ENCODE measurements around the gene MCM3AP. TPM values are rescaled to one million over a fixed set of nuclear protein-coding genes. Genes with fewer than 3 reads are reported as not detected.
"Not testable (repeated sequence)": the region's sequence is repeated elsewhere in the genome, so short reads cannot be mapped to it uniquely, and the experiment has no call there.

MCM3AP gene
- total RNA-seq, 2 donors from 2014 or later, result 120 to 121 TPM

DNA sequence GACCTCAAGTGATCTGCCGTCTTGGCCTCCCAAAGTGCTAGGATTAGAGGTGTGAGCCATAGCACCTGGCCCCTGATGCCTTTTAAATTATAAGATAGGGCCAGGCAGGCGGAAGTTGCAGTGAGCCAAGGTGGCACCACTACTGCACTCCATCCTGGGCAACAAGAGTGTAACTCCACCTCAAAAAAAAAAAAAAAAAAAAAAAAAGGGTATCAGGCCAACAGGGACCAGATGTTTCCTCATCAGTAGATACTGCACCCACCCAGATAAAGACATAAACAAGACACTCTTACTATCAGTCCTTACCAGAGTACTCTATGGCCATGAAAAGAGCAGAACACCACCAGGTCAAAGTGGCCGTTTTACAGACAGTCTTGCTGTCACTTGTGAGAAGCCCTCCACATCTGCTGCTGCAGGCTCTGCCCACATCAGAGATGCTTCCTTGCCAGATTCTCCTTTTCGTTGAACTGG lies 35.0 kb upstream of the MCM3AP start:
- no peak for DNase-seq
- Mint-ChIP-seq H3K36me3 (ENCODE audit: insufficient read depth in 2 of 2) (peaks cover 10 to 21% of the 10 kb centered on the region in 2 donors), H3K9me3 (no peaks in the 10 kb centered on the region), H3K4me3 (peak overlapping the region; percentile 53 to 98), H3K27me3 (ENCODE audit: low read depth) (no peaks in the 10 kb centered on the region), H3K4me1 (ENCODE audit: low read depth) (peaks cover 23% of the 10 kb centered on the region), H3K27ac (no peak overlapping the region)
- ATAC-seq (replicated peaks in 1 of 2), result no peak

DNA sequence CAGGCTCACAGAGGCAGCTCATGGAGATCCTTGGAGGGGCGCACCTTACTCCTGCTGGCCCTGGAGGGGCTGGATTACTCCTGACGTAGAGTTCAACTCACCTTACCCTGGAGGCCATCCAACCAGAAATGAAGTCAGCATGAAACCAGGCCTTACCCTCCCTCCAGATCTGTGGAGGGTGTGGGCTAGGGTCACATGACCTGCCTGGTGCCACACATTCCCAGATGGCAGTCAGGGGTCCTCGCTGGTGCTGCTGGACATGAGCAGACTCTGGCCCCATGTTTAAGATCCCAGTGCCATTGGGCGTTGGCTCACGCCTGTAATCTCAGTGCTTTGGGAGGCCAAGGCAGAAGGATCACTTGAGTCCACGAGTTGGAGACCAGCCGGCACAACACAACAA lies 33.8 kb upstream of the MCM3AP start:
- H3K36me3 Mint-ChIP-seq (ENCODE audit: insufficient read depth in 2 of 2), result peaks cover 10 to 21% of the 10 kb centered on the region in 2 donors
- no peak for ATAC-seq (replicated peaks in 1 of 2)
- H3K4me3 Mint-ChIP-seq, result no peak overlapping the region
- H3K27ac Mint-ChIP-seq, result no peak overlapping the region
- no peaks in the 10 kb centered on the region for H3K27me3 Mint-ChIP-seq (ENCODE audit: low read depth)
- H3K9me3 Mint-ChIP-seq, result no peaks in the 10 kb centered on the region
- DNase-seq, result no peak
- peaks cover 21% of the 10 kb centered on the region for H3K4me1 Mint-ChIP-seq (ENCODE audit: low read depth)

DNA sequence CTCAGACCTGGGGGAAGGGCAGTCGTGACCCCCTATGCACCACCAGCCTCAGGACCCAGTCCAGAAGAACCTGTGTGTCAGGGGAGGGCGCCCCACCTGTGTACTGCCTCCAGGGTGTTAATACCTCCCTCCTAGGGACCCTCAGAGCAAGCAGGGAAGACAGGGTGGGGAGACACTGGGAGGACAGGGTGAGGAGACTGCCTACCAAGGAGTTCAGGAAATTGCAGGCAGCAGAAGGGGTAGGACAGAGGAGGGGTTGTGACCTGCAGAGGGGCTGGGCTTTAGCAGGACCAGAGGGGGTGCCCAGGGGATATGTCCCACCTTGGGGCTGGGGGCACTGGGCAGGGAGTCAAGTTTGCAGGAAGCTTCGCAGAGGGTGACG lies 33.0 kb upstream of the MCM3AP start:
- H3K4me1 Mint-ChIP-seq (ENCODE audit: low read depth), result peaks cover 21% of the 10 kb centered on the region
- no peak overlapping the region for H3K27ac Mint-ChIP-seq
- H3K27me3 Mint-ChIP-seq (ENCODE audit: low read depth), result no peaks in the 10 kb centered on the region
- DNase-seq (no peak), ATAC-seq (replicated peaks in 1 of 2) (no peak)
- H3K4me3 Mint-ChIP-seq, result no peak overlapping the region
- peaks cover 10 to 19% of the 10 kb centered on the region in 2 donors for H3K36me3 Mint-ChIP-seq (ENCODE audit: insufficient read depth in 2 of 2)
- no peaks in the 10 kb centered on the region for H3K9me3 Mint-ChIP-seq

DNA sequence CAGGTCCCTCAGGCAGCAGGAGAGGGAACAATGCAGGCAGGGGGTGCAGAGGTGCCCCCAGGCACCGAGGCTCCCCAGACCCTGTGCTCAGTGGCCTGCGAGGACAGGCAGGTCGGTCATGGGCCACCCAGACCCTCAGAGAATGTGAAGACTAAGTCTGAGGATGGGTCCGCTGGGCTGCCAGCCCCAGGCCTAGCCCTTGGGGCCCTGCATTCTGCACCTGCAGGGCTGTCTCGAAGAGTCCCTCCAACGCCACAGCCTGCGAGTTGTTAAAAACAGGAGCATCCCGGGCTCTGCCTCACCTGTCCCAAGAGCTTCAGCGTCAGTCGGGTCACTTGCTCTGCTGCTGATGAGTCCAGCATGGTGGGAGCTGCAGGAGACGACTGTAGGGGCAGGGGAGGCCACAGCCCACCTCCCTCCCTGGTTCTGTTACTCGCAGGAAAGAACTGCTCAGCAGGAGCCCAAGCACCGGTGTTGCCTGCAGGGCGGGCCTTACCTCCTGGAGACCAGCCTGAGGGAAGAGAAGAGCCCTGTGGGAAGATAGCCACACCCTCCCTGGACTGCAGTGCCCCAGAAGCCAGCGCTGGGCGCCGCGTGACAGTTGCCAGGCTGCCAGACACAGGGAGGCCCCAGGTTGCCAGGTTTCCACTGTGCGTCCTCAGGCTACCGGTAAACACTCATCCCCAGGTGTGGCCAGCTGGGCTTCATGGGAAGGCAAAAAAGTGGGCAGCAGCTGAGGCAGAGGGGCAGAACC lies 32.5 kb upstream of the MCM3AP start:
- DNase-seq (no peak), ATAC-seq (replicated peaks in 1 of 2) (no peak)
- Mint-ChIP-seq H3K4me1 (ENCODE audit: low read depth) (peaks cover 21% of the 10 kb centered on the region), H3K27me3 (ENCODE audit: low read depth) (no peaks in the 10 kb centered on the region), H3K4me3 (no peak overlapping the region), H3K9me3 (no peaks in the 10 kb centered on the region), H3K27ac (no peak overlapping the region), H3K36me3 (ENCODE audit: insufficient read depth in 2 of 2) (peaks cover 10 to 15% of the 10 kb centered on the region in 2 donors)

DNA sequence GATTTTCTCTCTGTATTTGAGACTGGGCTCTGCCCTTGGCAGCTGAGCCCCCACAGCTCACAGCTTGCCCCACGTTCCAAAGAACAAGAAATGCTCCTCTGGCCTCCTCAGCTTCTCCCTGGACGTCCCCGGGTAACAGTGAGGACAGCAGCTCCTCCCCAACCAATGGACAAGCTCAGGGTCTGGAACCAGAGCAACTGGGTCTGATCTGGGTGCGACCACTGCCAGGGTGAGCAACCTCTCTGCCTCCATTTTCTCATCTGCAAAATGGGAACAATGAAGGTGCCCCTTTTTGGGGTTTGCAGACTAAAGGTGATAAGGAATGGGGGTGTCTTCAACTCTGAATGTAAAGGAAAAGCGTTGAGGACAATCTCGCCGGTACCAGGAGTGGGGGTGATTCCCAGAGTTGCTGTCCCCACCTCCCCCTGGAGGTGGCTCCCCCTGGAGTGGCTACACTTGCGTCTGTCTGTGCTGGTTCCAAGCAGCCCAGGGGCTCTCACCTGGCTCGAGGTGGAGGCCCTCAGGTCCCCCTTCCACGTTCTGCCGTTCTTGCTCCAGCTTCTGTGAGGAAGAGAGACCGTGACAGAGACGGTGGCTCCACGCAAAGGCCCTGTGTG lies 31.4 kb upstream of the MCM3AP start:
- no peak for DNase-seq
- no peak overlapping the region for H3K4me3 Mint-ChIP-seq
- H3K4me1 Mint-ChIP-seq (ENCODE audit: low read depth), result peaks cover 17% of the 10 kb centered on the region
- no peaks in the 10 kb centered on the region for H3K27me3 Mint-ChIP-seq (ENCODE audit: low read depth)
- no peaks in the 10 kb centered on the region for H3K9me3 Mint-ChIP-seq
- H3K27ac Mint-ChIP-seq, result no peak overlapping the region
- peaks cover 6 to 11% of the 10 kb centered on the region in 2 donors for H3K36me3 Mint-ChIP-seq (ENCODE audit: insufficient read depth in 2 of 2)
- ATAC-seq (replicated peaks in 1 of 2), result no peak

DNA sequence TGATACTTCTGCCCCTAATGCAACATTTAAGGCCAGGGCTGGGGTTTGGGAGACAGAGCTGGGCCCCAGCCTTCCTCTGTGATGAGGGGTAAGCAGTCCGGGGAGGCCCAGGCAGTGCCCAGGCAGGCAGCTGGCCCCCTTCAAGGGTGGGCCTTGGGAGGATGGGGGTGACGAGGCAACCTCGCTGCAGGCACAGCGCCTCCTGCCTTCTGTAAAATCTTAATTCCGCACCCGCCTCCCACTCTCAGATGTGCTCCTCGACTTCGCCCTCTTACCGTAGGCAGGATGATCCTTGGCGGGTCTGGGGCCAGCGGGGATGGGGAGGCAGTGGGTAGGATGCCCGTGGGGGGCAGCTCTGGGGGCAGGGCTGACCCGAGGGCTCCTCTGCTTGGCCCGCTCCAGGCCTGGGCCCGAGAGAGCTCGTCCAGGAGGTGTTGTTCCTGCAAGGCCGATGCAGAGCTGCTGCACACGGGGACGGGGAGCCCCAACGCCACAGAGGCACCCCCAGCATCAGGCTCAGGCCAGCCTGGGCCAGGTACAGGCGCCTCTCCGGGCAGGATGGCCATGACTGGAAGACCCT lies 29.1 kb upstream of the MCM3AP start:
- no peaks in the 10 kb centered on the region for H3K27me3 Mint-ChIP-seq (ENCODE audit: low read depth)
- DNase-seq, result no peak

DNA sequence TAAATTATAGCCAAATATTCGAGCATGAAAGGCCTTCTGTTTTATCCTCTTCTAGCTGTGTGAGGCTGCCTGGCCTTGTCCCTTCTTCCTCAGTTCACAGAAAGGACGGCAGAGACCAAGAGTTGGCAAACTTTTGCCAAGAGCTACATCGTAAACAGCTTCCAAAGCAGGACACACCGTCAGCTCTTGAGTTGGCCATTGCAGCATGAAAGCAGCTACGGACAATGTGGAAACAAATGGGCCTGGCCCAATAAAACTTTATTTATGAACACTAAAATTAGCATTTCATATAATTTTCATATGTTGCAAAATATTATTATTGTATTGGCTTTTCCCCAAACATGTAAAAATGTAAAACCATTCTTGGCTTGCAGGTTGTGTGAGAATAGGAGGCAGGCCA lies 27.5 kb upstream of the MCM3AP start:
- no peak overlapping the region for H3K4me3 Mint-ChIP-seq
- no peaks in the 10 kb centered on the region for H3K9me3 Mint-ChIP-seq
- peaks cover 7 to 11% of the 10 kb centered on the region in 2 donors for H3K36me3 Mint-ChIP-seq (ENCODE audit: insufficient read depth in 2 of 2)
- H3K27me3 Mint-ChIP-seq (ENCODE audit: low read depth), result no peaks in the 10 kb centered on the region
- DNase-seq, result no peak
- no peaks in the 10 kb centered on the region for H3K4me1 Mint-ChIP-seq (ENCODE audit: low read depth)
- ATAC-seq (replicated peaks in 1 of 2), result no peak
- no peak overlapping the region for H3K27ac Mint-ChIP-seq

More for the DNA sequence above, 29.1 kb upstream of the MCM3AP start:
- H3K27ac Mint-ChIP-seq, result no peak overlapping the region
- H3K4me1 Mint-ChIP-seq (ENCODE audit: low read depth), result no peaks in the 10 kb centered on the region
- H3K4me3 Mint-ChIP-seq, result no peak overlapping the region
- ATAC-seq (replicated peaks in 1 of 2), result no peak
- no peaks in the 10 kb centered on the region for H3K9me3 Mint-ChIP-seq
- peaks cover 7 to 9% of the 10 kb centered on the region in 2 donors for H3K36me3 Mint-ChIP-seq (ENCODE audit: insufficient read depth in 2 of 2)

DNA sequence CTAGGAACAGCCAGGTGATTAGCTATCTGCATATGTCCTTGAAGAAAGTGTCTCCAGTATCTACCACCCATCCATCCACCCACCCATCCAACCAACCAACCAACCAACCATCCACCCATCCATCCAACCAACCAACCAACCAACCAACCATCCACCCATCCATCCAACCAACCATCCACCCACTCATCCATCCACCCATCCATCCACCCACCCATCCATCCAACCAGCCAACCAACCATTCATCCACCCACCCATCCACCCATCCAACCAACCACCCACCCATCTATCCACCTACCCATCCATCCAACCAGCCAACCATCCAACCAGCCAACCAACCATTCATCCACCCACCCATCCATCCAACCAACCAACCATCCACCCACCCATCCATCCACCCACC lies 26.2 kb upstream of the MCM3AP start:
- Mint-ChIP-seq H3K27ac (no peak overlapping the region), H3K9me3 (no peaks in the 10 kb centered on the region), H3K4me3 (no peak overlapping the region), H3K4me1 (ENCODE audit: low read depth) (no peaks in the 10 kb centered on the region), H3K27me3 (ENCODE audit: low read depth) (no peaks in the 10 kb centered on the region), H3K36me3 (ENCODE audit: insufficient read depth in 2 of 2) (peaks cover 7 to 18% of the 10 kb centered on the region in 2 donors)
- DNase-seq (no peak), ATAC-seq (replicated peaks in 1 of 2) (no peak)

DNA sequence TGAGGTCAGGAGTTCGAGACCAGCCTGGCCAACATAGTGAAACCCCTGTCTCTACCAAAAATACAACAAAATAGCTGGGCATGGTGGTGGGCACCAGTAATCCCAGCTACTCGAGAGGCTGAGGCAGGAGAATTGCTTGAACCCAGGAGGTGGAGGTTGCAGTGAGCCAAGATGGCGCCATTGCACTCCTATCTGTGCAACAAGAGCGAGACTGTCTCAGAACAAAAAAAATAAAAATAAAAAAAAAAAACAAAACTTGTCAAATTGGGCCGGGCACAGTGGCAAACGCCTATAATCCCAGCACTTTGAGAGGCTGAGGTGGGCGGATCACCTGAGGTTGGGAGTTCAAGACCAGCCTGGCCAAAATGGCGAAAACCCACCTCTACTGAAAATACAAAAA lies 24.8 kb upstream of the MCM3AP start:
- not testable (repeated sequence) for H3K4me1 Mint-ChIP-seq (ENCODE audit: low read depth); ATAC-seq (replicated peaks in 1 of 2); H3K27me3 Mint-ChIP-seq (ENCODE audit: low read depth); H3K9me3 Mint-ChIP-seq; DNase-seq; H3K27ac Mint-ChIP-seq; H3K4me3 Mint-ChIP-seq
- H3K36me3 Mint-ChIP-seq (ENCODE audit: insufficient read depth in 2 of 2), result peaks cover 5 to 20% of the 10 kb centered on the region in 2 donors

DNA sequence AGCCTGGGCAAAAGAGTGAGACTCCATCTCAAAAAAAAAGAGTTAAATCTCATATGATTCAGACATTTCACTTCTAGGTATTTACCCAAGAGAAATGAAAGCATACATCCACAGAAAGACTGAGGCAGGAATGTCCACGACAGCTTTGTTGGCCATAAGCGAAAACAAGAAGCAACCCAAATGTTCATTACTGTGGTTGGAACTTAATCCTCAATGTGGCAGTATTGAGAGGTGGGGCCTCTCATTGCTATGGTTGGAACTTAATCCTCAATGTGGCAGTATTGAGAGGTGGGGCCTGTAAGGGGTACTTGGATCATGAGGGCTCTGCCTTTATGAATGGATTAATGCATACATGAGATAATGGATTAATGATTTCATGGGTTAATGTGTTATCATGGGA lies 23.0 kb upstream of the MCM3AP start:
- ATAC-seq (replicated peaks in 1 of 2), result no peak
- Mint-ChIP-seq H3K4me1 (ENCODE audit: low read depth) (no peaks in the 10 kb centered on the region), H3K4me3 (no peak overlapping the region), H3K9me3 (no peaks in the 10 kb centered on the region), H3K27ac (no peak overlapping the region), H3K36me3 (ENCODE audit: insufficient read depth in 2 of 2) (peaks cover 10 to 28% of the 10 kb centered on the region in 2 donors), H3K27me3 (ENCODE audit: low read depth) (no peaks in the 10 kb centered on the region)
- DNase-seq, result no peak

DNA sequence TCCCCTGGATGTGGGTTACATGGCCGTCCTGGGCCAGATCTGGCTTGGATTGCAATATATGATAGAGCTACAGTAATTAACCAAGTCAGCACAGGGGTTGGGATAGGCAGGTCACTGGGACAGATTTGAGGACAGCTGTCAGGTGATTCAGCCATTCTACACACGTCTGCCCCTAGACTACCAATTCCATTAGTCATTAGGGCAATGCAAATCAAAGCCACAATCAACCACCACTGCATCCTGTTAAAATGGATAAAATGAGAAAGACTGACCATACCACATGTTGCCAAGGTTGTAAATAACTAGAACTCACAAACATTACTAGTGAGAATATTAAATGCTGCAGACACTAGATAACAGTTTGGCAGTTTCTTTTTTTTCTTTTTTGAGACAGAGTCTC lies 22.2 kb upstream of the MCM3AP start:
- peak in 1 of 2 donors; percentile 48 for ATAC-seq (replicated peaks in 1 of 2)
- peaks cover 10 to 28% of the 10 kb centered on the region in 2 donors for H3K36me3 Mint-ChIP-seq (ENCODE audit: insufficient read depth in 2 of 2)

DNA sequence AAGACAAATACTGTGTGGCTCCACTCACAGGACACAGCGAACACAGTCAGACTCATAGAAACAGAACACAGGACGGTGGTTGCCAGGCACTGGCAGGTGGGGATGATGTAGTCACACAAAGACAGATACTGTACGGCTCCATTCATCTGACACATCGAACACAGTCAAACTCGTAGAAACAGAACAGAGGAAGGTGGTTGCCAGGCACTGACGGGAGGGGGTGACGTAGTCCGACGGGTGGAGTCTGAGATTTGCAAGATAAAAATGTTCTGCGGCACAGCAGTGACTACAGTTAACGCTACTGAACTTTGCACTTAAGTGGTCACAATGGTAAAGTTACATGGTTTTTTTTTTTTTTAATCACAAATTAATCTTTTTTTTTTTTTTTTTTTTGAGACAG lies 19.5 kb upstream of the MCM3AP start:
- no peaks in the 10 kb centered on the region for H3K27me3 Mint-ChIP-seq (ENCODE audit: low read depth)
- no peaks in the 10 kb centered on the region for H3K9me3 Mint-ChIP-seq

More for the DNA sequence above, 22.2 kb upstream of the MCM3AP start:
- Mint-ChIP-seq H3K4me3 (no peak overlapping the region), H3K27me3 (ENCODE audit: low read depth) (no peaks in the 10 kb centered on the region), H3K9me3 (no peaks in the 10 kb centered on the region), H3K27ac (no peak overlapping the region), H3K4me1 (ENCODE audit: low read depth) (no peaks in the 10 kb centered on the region)
- DNase-seq, result no peak

DNA sequence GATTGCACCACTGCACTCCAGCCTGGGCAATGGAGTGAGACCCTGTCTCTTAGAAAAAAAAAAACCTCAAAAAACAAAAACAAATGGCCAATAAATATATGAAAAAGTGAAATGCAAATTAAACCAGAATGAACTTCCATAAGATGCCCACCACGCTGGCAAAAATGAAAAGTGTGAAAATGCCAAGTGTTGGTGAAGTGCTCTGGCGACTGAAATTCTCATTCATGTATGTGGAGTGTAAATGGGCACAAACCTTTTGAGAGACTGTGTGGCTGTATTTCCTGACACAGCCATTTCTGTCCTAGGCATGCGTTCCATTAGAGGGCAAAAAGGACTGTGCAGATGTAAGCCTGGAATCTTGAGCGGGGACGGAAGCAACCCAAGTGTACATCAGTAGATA lies 19.0 kb upstream of the MCM3AP start:
- H3K9me3 Mint-ChIP-seq, result no peaks in the 10 kb centered on the region
- no peak overlapping the region for H3K27ac Mint-ChIP-seq
- DNase-seq (no peak), ATAC-seq (replicated peaks in 1 of 2) (no peak)
- H3K4me3 Mint-ChIP-seq, result no peak overlapping the region
- no peaks in the 10 kb centered on the region for H3K27me3 Mint-ChIP-seq (ENCODE audit: low read depth)
- H3K36me3 Mint-ChIP-seq (ENCODE audit: insufficient read depth in 2 of 2), result peaks cover 7 to 29% of the 10 kb centered on the region in 2 donors
- H3K4me1 Mint-ChIP-seq (ENCODE audit: low read depth), result no peaks in the 10 kb centered on the region

More for the DNA sequence above, 19.5 kb upstream of the MCM3AP start:
- Mint-ChIP-seq H3K27ac (no peak overlapping the region), H3K4me3 (no peak overlapping the region), H3K4me1 (ENCODE audit: low read depth) (no peaks in the 10 kb centered on the region), H3K36me3 (ENCODE audit: insufficient read depth in 2 of 2) (peaks cover 7 to 26% of the 10 kb centered on the region in 2 donors)
- peak in 1 of 2 donors; percentile 39 for ATAC-seq (replicated peaks in 1 of 2)
- DNase-seq, result no peak

Measured in activated T-cell treated with anti-CD3 and anti-CD28 coated beads, Interleukin-2, amount 50 U/mL, for 72 hours (primary cell).